GM23248 (cell line): ENCODE results near the gene IRF2BP2.

Experiments
- EZH2 ChIP-seq: fragments of 200-600 bp; sonication (generic); IDR thresholded peaks from 2 replicates; pipeline ENCODE4 v1.6.1; 2018; ENCODE audit warnings: antibody characterized with exemption, mild to moderate bottlenecking; ENCODE audit not compliant: insufficient read depth, poor library complexity, severe bottlenecking
- EZH2phosphoT487 ChIP-seq: fragments of 200-600 bp; sonication (generic); IDR thresholded peaks from 2 replicates; pipeline ENCODE4 v1.6.1; 2018; ENCODE audit warnings: antibody characterized with exemption, moderate library complexity, mild to moderate bottlenecking, low read depth; ENCODE audit not compliant: insufficient read depth

DNA sequence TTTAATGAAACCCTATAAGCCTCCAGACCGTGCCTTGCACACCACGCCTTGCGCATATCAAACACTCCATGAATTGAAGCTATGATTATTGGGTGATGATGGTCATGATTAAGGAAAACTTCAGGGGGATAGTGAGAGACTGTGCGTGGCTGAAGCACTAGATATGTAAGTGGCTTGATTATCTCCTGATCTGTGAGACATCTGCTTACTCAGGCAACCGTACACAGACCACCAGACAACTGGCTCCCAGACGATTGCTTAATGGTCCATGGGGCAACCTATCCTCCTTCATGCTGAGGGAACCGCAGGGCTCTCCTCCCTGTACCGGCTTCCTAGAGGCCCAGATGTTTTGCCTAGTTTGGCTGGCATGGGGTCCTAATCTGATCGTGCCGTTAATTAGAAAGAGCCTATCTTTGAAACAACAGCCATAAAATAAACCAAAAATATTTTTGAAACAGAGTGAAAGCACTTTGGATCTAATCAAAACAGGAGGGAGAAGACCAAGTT, 51.6 kb downstream of the IRF2BP2 start:
- TF ChIP-seq EZH2 (no peak), EZH2phosphoT487 (no peak)
